Left ventricle myocardium inferior (tissue), 1 donor: Measurements from ENCODE around the gene ZYG11A. TPM values are rescaled to one million over a fixed set of nuclear protein-coding genes. Genes with fewer than 3 reads are reported as not detected.
"Not testable (repeated sequence)": the region's sequence is repeated elsewhere in the genome, so short reads cannot be mapped to it uniquely, and the experiment has no call there.

Experiments used
- DNase-seq: peaks from one replicate; pipeline ENCODE4 v3.0.0-alpha.2; 2020
- H3K27ac ChIP-seq: fragments of 200-600 bp; replicated peaks from 2 replicates; pipeline ENCODE4 v1.8.0; 2021
- H3K27me3 ChIP-seq: fragments of 200-600 bp; 2 replicates; pipeline ENCODE4 v1.8.0; 2021; ENCODE audit warnings: low read depth
- H3K36me3 ChIP-seq: fragments of 200-600 bp; 2 replicates; pipeline ENCODE4 v1.8.0; 2021
- H3K4me1 ChIP-seq: fragments of 200-600 bp; 2 replicates; pipeline ENCODE4 v1.8.0; 2021
- H3K4me3 ChIP-seq: fragments of 200-600 bp; 2 replicates; pipeline ENCODE4 v1.8.0; 2021; ENCODE audit warnings: mild to moderate bottlenecking, moderate library complexity
- H3K9me3 ChIP-seq: fragments of 200-600 bp; replicated peaks from 2 replicates; pipeline ENCODE4 v1.8.0; 2021
- CTCF ChIP-seq: fragments of 200-600 bp; IDR thresholded peaks from 2 replicates; pipeline ENCODE4 v1.8.0; 2021; ENCODE audit warnings: antibody characterized with exemption, mild to moderate bottlenecking, borderline replicate concordance
- intact Hi-C: fragments of 100-400 bp; cut with micrococcal nuclease; formaldehyde crosslinking; loops from one replicate; pipeline ENCODE4 v1.11.0; 2022
- total RNA-seq: library from RNA; stranded (reverse); fragmentation: NEBNext Ultra II Directional; extraction: Animal tissue kit (Norgen Biotek cat#: 25700); gene quantifications from one replicate; pipeline ENCODE4 v1.2.1, GENCODE V29; 2021
- donor health status: DM: no; HTN: yes; CAD: no; lungs with severe emphysema.

Gene ZYG11A
- total RNA-seq, 1 donor from 2014 or later: not detected

- Histone ChIP-seq H3K27me3 (peaks cover 13% of the 10 kb centered on the region), H3K4me1 (no peaks in the 10 kb centered on the region), H3K36me3 (no peaks in the 10 kb centered on the region), H3K4me3 (no peak overlapping the region), H3K9me3 (no peaks in the 10 kb centered on the region), H3K27ac (no peak overlapping the region)
- intact Hi-C loops: no loop called here
- DNase-seq: no peak
- TF ChIP-seq CTCF: no peak
Observed at GRCh38 chr1:52862666-52863458, 20.3 kb downstream of the ZYG11A start.

- intact Hi-C loops: no loop called here
- peaks cover 20% of the 10 kb centered on the region for H3K27me3 ChIP-seq
- no peak for TF ChIP-seq CTCF
Observed at GRCh38 chr1:52867087-52867863, 24.7 kb downstream of the ZYG11A start.

GRCh38 chr1:52869727-52870126 is 27.2 kb downstream of the ZYG11A start:
- H3K4me1 ChIP-seq, H3K36me3 ChIP-seq, intact Hi-C loops, DNase-seq, H3K4me3 ChIP-seq, H3K9me3 ChIP-seq, H3K27ac ChIP-seq: not testable (repeated sequence)
- peaks cover 18% of the 10 kb centered on the region for H3K27me3 ChIP-seq

More at GRCh38 chr1:52867087-52867863, 24.7 kb downstream of the ZYG11A start:
- no peaks in the 10 kb centered on the region for H3K9me3 ChIP-seq
- H3K27ac ChIP-seq: no peak overlapping the region
- no peaks in the 10 kb centered on the region for H3K4me1 ChIP-seq
- DNase-seq: no peak
- no peak overlapping the region for H3K4me3 ChIP-seq
- H3K36me3 ChIP-seq: no peaks in the 10 kb centered on the region

GRCh38 chr1:52876843-52877242 is 34.3 kb downstream of the ZYG11A start:
- no peaks in the 10 kb centered on the region for H3K36me3 ChIP-seq
- no peaks in the 10 kb centered on the region for H3K9me3 ChIP-seq
- H3K27me3 ChIP-seq: peaks cover 13% of the 10 kb centered on the region
- H3K4me1 ChIP-seq: no peaks in the 10 kb centered on the region
- no peak overlapping the region for H3K27ac ChIP-seq
- intact Hi-C loops: no loop called here
- H3K4me3 ChIP-seq: no peak overlapping the region
- no peak for TF ChIP-seq CTCF
- no peak for DNase-seq

GRCh38 chr1:52877554-52877953 is 35.0 kb downstream of the ZYG11A start:
- TF ChIP-seq CTCF: no peak
- no peak for DNase-seq

GRCh38 chr1:52880206-52880605 is 37.6 kb downstream of the ZYG11A start:
- no peaks in the 10 kb centered on the region for H3K9me3 ChIP-seq
- DNase-seq: no peak
- no peak for TF ChIP-seq CTCF
- no peak overlapping the region for H3K4me3 ChIP-seq
- intact Hi-C loops: no loop called here
- H3K4me1 ChIP-seq: no peaks in the 10 kb centered on the region
- no peak overlapping the region for H3K27ac ChIP-seq
- no peaks in the 10 kb centered on the region for H3K27me3 ChIP-seq
- no peaks in the 10 kb centered on the region for H3K36me3 ChIP-seq

More at GRCh38 chr1:52877554-52877953, 35.0 kb downstream of the ZYG11A start:
- no peak overlapping the region for H3K27ac ChIP-seq
- no peaks in the 10 kb centered on the region for H3K4me1 ChIP-seq
- H3K36me3 ChIP-seq: no peaks in the 10 kb centered on the region
- H3K4me3 ChIP-seq: no peak overlapping the region
- intact Hi-C loops: no loop called here
- H3K9me3 ChIP-seq: no peaks in the 10 kb centered on the region
- H3K27me3 ChIP-seq: peaks cover 6% of the 10 kb centered on the region
